Measurements from ENCODE around the gene HSPBAP1.

GRCh38 chr3:122719273-122719921 lies 74.2 kb downstream of the HSPBAP1 start:
- no peak for TF ChIP-seq CTCF (IDR thresholded peaks at IDR 0.05; ENCODE audit: low read depth, low read length, poor library complexity, severe bottlenecking)
- no peak for TF ChIP-seq EZH2phosphoT487 (IDR thresholded peaks at IDR 0.05; ENCODE audit: borderline replicate concordance, low read length)
